OCI-LY7 (cell line): ENCODE measurements around the gene PDGFB. TPM values are rescaled to one million over a fixed set of nuclear protein-coding genes. Genes with fewer than 3 reads are reported as not detected.

Source experiments
- BruUV-seq: library from RNA; stranded (reverse); fragments of 400-500 nt; replicated peaks from 2 replicates; lab custom pipeline; 2021; lab: Mats Ljungman, UMichigan
- CTCF ChIA-PET: fragments of 300-600 bp; sonication (Branson Sonifier 250); formaldehyde crosslinking; loops from one replicate; lab custom pipeline; 2022; ENCODE audit warnings: antibody characterized with exemption; ENCODE audit not compliant: unreplicated experiment; lab: Charles Lee
- POLR2A ChIA-PET: fragments of 300-600 bp; sonication (Branson Sonifier 250); formaldehyde crosslinking; loops from one replicate; lab custom pipeline; 2022; ENCODE audit warnings: antibody characterized with exemption; lab: Charles Lee
- DNase-seq: peaks from one replicate; pipeline ENCODE4 v3.0.0-alpha.2; 2015; ENCODE audit warnings: low spot score
- H2AFZ ChIP-seq: fragments of 200-600 bp; sonication (generic), shearing (Covaris generic); 2 replicates; pipeline ENCODE4 v1.6.1; 2014; ENCODE audit warnings: mild to moderate bottlenecking, antibody characterized with exemption, low read length, moderate library complexity
- H3K27ac ChIP-seq: fragments of 200-600 bp; sonication (generic); 2 replicates; pipeline ENCODE4 v1.5.1; 2014; ENCODE audit warnings: mixed run types, low read depth, mild to moderate bottlenecking, moderate library complexity, low read length, inconsistent platforms; ENCODE audit not compliant: poor library complexity, severe bottlenecking
- H3K36me3 ChIP-seq: fragments of 200-600 bp; sonication (generic); 2 replicates; pipeline ENCODE4 v1.6.1; 2014; ENCODE audit warnings: mild to moderate bottlenecking, antibody characterized with exemption, low read length, moderate library complexity, mixed read lengths; ENCODE audit not compliant: insufficient read depth
- H3K4me1 ChIP-seq: fragments of 200-600 bp; sonication (generic); 2 replicates; pipeline ENCODE4 v1.5.1; 2014; ENCODE audit warnings: mild to moderate bottlenecking, low read length; ENCODE audit not compliant: insufficient read depth, poor library complexity, severe bottlenecking
- H3K4me2 ChIP-seq: fragments of 200-600 bp; sonication (generic); 2 replicates; pipeline ENCODE4 v1.6.1; 2014; ENCODE audit warnings: mild to moderate bottlenecking, low read length
- H3K4me3 ChIP-seq: fragments of 200-600 bp; sonication (generic); 2 replicates; pipeline ENCODE4 v1.5.1; 2014; ENCODE audit warnings: mild to moderate bottlenecking, low read depth, low read length; ENCODE audit not compliant: poor library complexity, severe bottlenecking
- H3K79me2 ChIP-seq: fragments of 200-600 bp; sonication (generic); 2 replicates; pipeline ENCODE4 v1.6.1; 2016; ENCODE audit warnings: low read depth, mild to moderate bottlenecking, low read length, moderate library complexity, mixed read lengths; ENCODE audit not compliant: insufficient read depth
- H3K9me2 ChIP-seq: fragments of 200-600 bp; sonication (generic); 2 replicates; pipeline ENCODE4 v1.6.1; 2016; ENCODE audit warnings: mild to moderate bottlenecking, low read length, mixed read lengths; ENCODE audit not compliant: insufficient read depth
- H3K9me3 ChIP-seq: fragments of 200-600 bp; sonication (generic); 2 replicates; pipeline ENCODE4 v1.6.1; 2014; ENCODE audit warnings: mild to moderate bottlenecking, mixed run types, low read length, mixed read lengths
- H4K20me1 ChIP-seq: fragments of 200-600 bp; sonication (generic); 2 replicates; pipeline ENCODE4 v1.6.1; 2014; ENCODE audit warnings: mild to moderate bottlenecking, antibody characterized with exemption, low read length, moderate library complexity, mixed read lengths; ENCODE audit not compliant: insufficient read depth
- EZH2phosphoT487 ChIP-seq: fragments of 200-600 bp; sonication (generic); IDR thresholded peaks from 2 replicates; pipeline ENCODE4 v1.6.1; 2018; ENCODE audit warnings: low read depth, borderline replicate concordance, mild to moderate bottlenecking, mixed run types, antibody characterized with exemption, low read length, moderate library complexity, mixed read lengths
- intact Hi-C: fragments of 100-400 bp; cut with micrococcal nuclease; formaldehyde crosslinking; loops from one replicate; pipeline ENCODE4 v1.10.0; 2022; ENCODE audit not compliant: unreplicated experiment
- total RNA-seq, 2 experiments: library from RNA; depleted of rRNA in 1 of 2; stranded (reverse); fragments of >200 nt in 1 of 2; shearing (Covaris generic) in 1 of 2; gene quantifications; 2 replicates each; pipeline ENCODE4 v1.2.3, GENCODE V29; 2014 to 2022
- TF ChIP-seq, protein P1 (sequence below): fragments of 200-600 bp; sonication (generic); conservative IDR thresholded peaks from 2 replicates; pipeline ENCODE4 v1.5.1; 2014; ENCODE audit warnings: mild to moderate bottlenecking, antibody characterized with exemption, low read length, moderate library complexity, mixed read lengths

PDGFB gene
- total RNA-seq, 2 experiments from 2014 or later = 0.27 TPM; not detected in 1

DNA sequence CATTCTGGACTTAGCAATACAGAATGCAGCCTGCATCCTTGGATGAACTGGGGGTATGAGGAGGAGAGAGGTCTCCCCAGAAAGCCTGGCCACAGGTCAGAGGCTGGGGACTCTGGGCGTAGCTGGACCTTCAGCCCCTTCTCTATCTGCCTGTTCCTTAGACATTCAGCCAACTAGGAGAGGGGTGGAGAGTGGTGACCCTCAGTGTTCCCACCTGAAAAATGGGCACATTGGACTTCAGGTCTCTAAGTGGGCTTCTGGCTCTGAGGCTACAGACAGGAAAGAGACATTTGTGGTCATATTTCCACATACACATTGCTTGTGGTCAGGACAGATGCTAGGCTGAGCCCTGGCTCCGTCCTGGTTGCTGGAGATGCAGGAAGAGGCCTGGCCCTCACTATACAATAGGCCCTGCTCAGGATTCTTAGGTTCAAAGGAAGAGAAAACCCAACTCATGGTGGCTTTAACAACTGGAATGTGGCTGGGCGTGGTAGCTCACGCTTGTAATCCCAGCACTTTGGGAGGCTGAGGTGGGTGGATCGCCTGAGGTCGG is 62.2 kb downstream of the PDGFB start:
- no peaks in the 10 kb centered on the region for H3K9me2 ChIP-seq
- intact Hi-C loops = no loop called here
- BruUV-seq = no TSS peak
- ChIA-PET CTCF (no interaction called here), POLR2A (no interaction called here)
- H3K9me3 ChIP-seq = peaks cover 5% of the 10 kb centered on the region; the same call in 1 of the 2 replicates
- no peak overlapping the region for H2AFZ ChIP-seq
- H3K4me1 ChIP-seq = no peaks in the 10 kb centered on the region
- no peak overlapping the region for H3K4me2 ChIP-seq
- H3K27ac ChIP-seq = no peak overlapping the region
- no peak overlapping the region for H3K4me3 ChIP-seq
- no peaks in the 10 kb centered on the region for H4K20me1 ChIP-seq
- TF ChIP-seq, protein P1, sequence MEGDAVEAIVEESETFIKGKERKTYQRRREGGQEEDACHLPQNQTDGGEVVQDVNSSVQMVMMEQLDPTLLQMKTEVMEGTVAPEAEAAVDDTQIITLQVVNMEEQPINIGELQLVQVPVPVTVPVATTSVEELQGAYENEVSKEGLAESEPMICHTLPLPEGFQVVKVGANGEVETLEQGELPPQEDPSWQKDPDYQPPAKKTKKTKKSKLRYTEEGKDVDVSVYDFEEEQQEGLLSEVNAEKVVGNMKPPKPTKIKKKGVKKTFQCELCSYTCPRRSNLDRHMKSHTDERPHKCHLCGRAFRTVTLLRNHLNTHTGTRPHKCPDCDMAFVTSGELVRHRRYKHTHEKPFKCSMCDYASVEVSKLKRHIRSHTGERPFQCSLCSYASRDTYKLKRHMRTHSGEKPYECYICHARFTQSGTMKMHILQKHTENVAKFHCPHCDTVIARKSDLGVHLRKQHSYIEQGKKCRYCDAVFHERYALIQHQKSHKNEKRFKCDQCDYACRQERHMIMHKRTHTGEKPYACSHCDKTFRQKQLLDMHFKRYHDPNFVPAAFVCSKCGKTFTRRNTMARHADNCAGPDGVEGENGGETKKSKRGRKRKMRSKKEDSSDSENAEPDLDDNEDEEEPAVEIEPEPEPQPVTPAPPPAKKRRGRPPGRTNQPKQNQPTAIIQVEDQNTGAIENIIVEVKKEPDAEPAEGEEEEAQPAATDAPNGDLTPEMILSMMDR = no peak
- no peak for TF ChIP-seq EZH2phosphoT487
- DNase-seq = no peak
- no peaks in the 10 kb centered on the region for H3K36me3 ChIP-seq
- H3K79me2 ChIP-seq = no peaks in the 10 kb centered on the region

DNA sequence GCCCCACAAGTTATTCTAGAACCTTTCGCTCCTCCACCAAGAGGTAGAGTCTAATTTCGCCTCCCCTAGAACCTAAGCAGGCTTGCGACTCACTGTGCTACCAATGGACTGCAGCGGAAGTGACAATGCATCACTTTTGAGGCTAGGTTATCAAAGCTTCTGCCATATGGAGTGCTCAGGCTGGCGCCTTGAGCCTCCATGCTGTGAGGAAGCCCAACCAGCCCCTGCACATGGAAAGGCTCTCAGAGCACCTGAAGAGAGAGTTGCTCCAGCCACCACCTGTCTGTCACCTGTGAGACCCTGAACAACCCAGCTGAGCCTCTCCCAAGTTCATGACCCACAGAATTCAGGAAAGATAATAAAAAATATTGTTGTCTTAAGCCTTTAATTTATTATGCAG is 63.0 kb downstream of the PDGFB start:
- Histone ChIP-seq H3K4me3 (no peak overlapping the region), H3K4me1 (no peaks in the 10 kb centered on the region), H2AFZ (no peak overlapping the region), H3K27ac (no peak overlapping the region), H4K20me1 (no peaks in the 10 kb centered on the region), H3K9me3 (peaks cover 5% of the 10 kb centered on the region; the same call in 1 of the 2 replicates), H3K4me2 (no peak overlapping the region), H3K9me2 (no peaks in the 10 kb centered on the region), H3K79me2 (no peaks in the 10 kb centered on the region), H3K36me3 (no peaks in the 10 kb centered on the region)
- DNase-seq = no peak
- POLR2A ChIA-PET = no interaction called here
- CTCF ChIA-PET = no interaction called here
- intact Hi-C loops = no loop called here
- BruUV-seq = no TSS peak
- TF ChIP-seq, protein P1 = no peak
- no peak for TF ChIP-seq EZH2phosphoT487

DNA sequence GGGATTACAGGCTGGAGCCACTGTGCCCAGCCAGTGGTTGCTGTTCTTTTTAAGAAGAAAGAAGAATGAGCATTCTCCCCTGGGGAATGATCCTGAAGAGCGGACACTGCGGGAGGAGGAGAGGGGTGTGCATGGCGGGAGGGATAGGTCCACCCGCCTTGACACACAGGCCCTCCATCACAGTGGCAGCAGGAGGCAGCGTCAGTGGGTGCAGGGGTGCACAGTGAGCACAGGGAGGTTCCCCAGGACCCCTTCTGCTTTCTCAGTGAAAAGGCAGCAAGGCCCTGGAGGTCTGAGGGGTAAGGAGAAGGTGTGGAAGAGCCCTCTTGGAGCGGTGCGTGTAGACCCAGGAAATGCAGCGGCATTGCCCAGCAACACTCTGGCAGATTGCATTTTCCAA is 63.4 kb downstream of the PDGFB start:
- Histone ChIP-seq H3K27ac (no peak overlapping the region), H3K79me2 (no peaks in the 10 kb centered on the region), H3K36me3 (no peaks in the 10 kb centered on the region), H4K20me1 (no peaks in the 10 kb centered on the region), H3K4me3 (no peak overlapping the region), H3K9me3 (peaks cover 2% of the 10 kb centered on the region; the same call in 1 of the 2 replicates), H3K4me1 (no peaks in the 10 kb centered on the region), H3K4me2 (no peak overlapping the region), H3K9me2 (no peaks in the 10 kb centered on the region), H2AFZ (no peak overlapping the region)
- no TSS peak for BruUV-seq
- DNase-seq = no peak
- CTCF ChIA-PET = no interaction called here
- POLR2A ChIA-PET = no interaction called here
- intact Hi-C loops = no loop called here
- TF ChIP-seq, protein P1 = no peak
- TF ChIP-seq EZH2phosphoT487 = no peak
